H54 (cell line): ENCODE data around the gene C2orf69.

Experiments used
- DNase-seq: peaks from one replicate; pipeline ENCODE4 v3.0.0; 2011; ENCODE audit warnings: low spot score, mixed read lengths; ENCODE audit not compliant: insufficient read length
- FAIRE-seq: peaks from 3 replicates; lab custom pipeline; 2011; peaks lifted over from hg19 to GRCh38; lab: Jason Lieb, UNC
- POLR2A ChIP-seq: IDR thresholded peaks from 2 replicates; pipeline ENCODE4 v1.6.1; 2011; ENCODE audit warnings: low read depth, mild to moderate bottlenecking, low read length

Gene C2orf69

DNA sequence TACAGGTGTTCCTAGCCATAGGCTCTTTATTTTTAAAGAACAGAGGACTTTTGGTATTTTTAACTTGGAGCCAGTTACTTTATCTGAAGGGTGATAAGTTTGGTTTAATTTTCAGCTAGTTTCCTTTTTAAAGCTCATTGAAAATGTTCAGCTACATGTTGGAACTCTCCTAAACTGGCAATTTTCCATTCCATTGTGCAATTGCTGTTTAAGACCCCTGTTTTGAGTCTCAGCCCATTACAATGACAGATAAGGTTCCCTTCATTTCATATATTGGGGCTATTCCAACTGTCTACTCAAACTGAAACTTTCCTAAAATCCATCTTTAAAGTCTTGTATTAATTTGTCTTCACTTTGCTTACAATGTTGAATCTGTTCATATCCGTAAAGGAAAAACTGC lies 55.9 kb downstream of the C2orf69 start:
- FAIRE-seq, result no peak
- no peak for DNase-seq
- TF ChIP-seq POLR2A, result no peak

DNA sequence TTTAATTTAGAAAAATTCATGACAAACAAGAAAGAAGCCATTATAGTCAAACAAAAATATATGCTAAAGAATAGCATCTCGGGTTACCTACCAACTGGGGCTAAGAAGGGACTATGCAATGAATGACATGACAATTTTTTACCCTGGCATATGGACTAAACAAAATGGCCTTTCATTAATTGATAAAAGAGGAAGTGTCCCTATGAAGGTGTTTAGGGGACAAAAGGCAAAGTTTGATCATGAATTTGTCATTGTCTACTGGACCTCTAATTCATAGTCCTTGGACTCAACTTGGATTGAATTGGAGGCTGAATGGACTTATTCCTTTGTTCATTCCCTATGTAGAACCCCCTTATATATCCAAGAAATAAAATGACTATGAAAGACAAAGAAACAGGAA lies 57.0 kb downstream of the C2orf69 start:
- no peak for DNase-seq
- FAIRE-seq, result no peak
- TF ChIP-seq POLR2A, result no peak

DNA sequence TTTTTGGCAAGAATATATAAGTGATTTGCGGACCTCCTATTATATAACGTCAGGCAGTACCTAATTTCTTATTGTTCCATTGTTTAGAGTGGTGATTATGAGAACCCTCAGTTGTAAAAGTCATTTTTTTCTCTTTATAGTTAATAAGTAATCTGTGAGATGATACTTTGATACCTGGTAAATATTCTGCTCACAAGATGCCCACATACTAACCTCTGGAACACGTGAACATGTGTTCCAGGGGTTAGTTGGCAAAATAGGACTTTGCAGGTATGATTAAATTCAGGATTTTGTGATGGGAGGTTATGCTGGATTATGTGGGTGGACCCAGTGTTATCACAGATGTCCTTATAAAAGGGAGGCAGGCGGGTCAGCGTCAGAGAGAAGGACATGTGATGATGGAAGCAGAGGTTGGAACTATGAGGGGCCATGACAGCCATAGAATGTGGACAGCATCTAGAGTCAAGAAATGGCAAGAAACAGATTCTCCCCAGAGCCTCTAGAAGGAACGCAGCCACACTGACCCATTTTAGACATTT lies 61.1 kb downstream of the C2orf69 start:
- no peak for DNase-seq

DNA sequence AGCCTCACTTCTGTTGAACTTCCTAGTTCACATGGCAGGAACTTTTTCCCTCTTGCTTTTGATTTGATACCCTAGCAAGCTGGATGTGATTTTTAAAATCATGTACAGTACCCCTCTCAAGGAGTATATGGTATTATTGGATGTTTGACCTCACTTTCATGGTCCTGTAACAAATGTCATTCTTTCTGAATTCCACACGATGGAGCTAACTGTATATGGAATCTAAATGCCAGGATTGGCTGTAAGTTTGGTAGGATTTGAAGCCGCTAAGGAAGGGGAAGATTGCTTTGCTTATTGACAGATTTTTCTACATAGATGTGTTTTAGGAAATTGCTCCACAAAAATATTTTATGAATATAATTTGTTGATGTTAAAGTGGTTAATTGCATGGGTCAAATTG lies 62.6 kb downstream of the C2orf69 start:
- no peak for TF ChIP-seq POLR2A

More for the DNA sequence above, 61.1 kb downstream of the C2orf69 start:
- TF ChIP-seq POLR2A, result no peak
- no peak for FAIRE-seq

DNA sequence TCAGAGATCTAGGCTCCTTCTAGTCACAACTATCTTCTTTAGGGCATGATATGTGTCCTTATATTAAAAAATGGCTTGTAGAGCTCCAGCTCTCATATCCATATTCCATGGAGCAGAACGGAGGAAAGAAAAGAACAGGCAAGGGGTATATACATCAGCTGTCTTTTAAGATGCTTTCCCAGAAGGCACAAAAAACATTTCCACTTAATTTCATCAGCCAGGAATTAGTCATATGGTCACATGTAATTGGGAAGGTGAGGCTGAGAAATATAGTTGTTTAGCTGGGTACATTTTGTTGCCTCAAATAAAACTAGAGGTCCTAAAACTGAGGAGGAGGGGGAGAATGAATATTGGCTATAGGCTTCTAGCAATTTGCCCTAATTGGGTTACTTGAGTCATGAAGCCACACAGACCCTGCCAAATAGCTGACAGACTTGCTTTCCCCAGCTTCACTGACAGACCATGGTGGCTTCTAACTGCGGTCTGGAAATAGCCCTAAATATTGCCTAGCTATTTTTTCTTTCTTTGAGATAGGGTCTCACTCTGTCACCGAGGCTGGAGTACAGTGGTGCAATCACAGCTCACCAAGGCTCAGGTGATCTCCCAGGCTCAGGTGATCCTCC lies 64.3 kb downstream of the C2orf69 start:
- DNase-seq (no peak), FAIRE-seq (no peak)
- TF ChIP-seq POLR2A, result no peak

More for the DNA sequence above, 62.6 kb downstream of the C2orf69 start:
- FAIRE-seq, result peak; percentile 88
- no peak for DNase-seq
